Hematopoietic multipotent progenitor cell treated with erythropoietin and hydrocortisone succinate and interleukin-3 and kit ligand, for 17 days (in vitro differentiated cells): ENCODE measurements around the gene ALDH1L1.

ENCODE experiments used
- DNase-seq: peaks from one replicate; pipeline ENCODE4 v3.0.0-alpha.2; 2015; ENCODE audit warnings: low spot score

The ALDH1L1 gene

GRCh38 chr3:126054870-126055269 lies 125.5 kb downstream of the ALDH1L1 start:
- no peak for DNase-seq

- DNase-seq: no peak
These were observed 126.3 kb downstream of the ALDH1L1 start for GRCh38 chr3:126053949-126054569.
